Nephron (organoid): ENCODE results near the gene PTCH1.

Experiments
- H3K27ac Mint-ChIP-seq, 3 experiments: 2 replicates each; pipeline ENCODE4 v1.8.0; 2020; ENCODE audit warnings: mixed read lengths in 3 of 3, mild to moderate bottlenecking in 2 of 3, moderate library complexity in 1 of 3
- H3K27me3 Mint-ChIP-seq: 2 replicates; pipeline ENCODE4 v1.8.0; 2021; ENCODE audit warnings: low read depth, mild to moderate bottlenecking, moderate library complexity, mixed read lengths
- H3K36me3 Mint-ChIP-seq: 2 replicates; pipeline ENCODE4 v1.8.0; 2020; ENCODE audit warnings: low read depth, mixed read lengths
- H3K4me1 Mint-ChIP-seq: 2 replicates; pipeline ENCODE4 v1.8.0; 2020; ENCODE audit warnings: mixed read lengths
- H3K4me3 Mint-ChIP-seq, 3 experiments: 2 replicates each; pipeline ENCODE4 v1.8.0; 2020; ENCODE audit warnings: mild to moderate bottlenecking in 3 of 3, mixed read lengths in 3 of 3, moderate library complexity in 2 of 3
- H3K9me3 Mint-ChIP-seq: 2 replicates; pipeline ENCODE4 v1.8.0; 2020; ENCODE audit warnings: mixed read lengths
- CTCF ChIP-seq, 3 experiments: fragments of 200-600 bp; sonication (generic); IDR thresholded peaks; one replicate each; pipeline ENCODE4 v1.5.0; 2021; ENCODE audit warnings: antibody characterized with exemption in 3 of 3; ENCODE audit not compliant: unreplicated experiment in 3 of 3

The PTCH1 gene

GRCh38 chr9:95419444-95419843 is 97.3 kb downstream of the PTCH1 start:
- H3K27ac Mint-ChIP-seq: no peak overlapping the region
- no peaks in the 10 kb centered on the region for H3K4me1 Mint-ChIP-seq
- no peaks in the 10 kb centered on the region for H3K27me3 Mint-ChIP-seq
- H3K9me3 Mint-ChIP-seq: peaks cover 35% of the 10 kb centered on the region
- TF ChIP-seq CTCF (IDR thresholded peaks at IDR 0.05; ENCODE audit: unreplicated experiment in 3 of 3): no peak
- H3K36me3 Mint-ChIP-seq: peaks cover 31% of the 10 kb centered on the region
- no peak overlapping the region for H3K4me3 Mint-ChIP-seq

GRCh38 chr9:95415158-95415557 is 101.6 kb downstream of the PTCH1 start:
- Mint-ChIP-seq H3K4me3 (no peak overlapping the region), H3K27ac (no peak overlapping the region), H3K27me3 (no peaks in the 10 kb centered on the region), H3K4me1 (peaks cover 8% of the 10 kb centered on the region), H3K9me3 (peaks cover 8% of the 10 kb centered on the region), H3K36me3 (no peaks in the 10 kb centered on the region)
- no peak for TF ChIP-seq CTCF (IDR thresholded peaks at IDR 0.05; ENCODE audit: unreplicated experiment in 3 of 3)

GRCh38 chr9:95413793-95414192 is 103.0 kb downstream of the PTCH1 start:
- TF ChIP-seq CTCF (IDR thresholded peaks at IDR 0.05; ENCODE audit: unreplicated experiment in 3 of 3): no peak
- Mint-ChIP-seq H3K9me3 (peaks cover 8% of the 10 kb centered on the region), H3K4me1 (peaks cover 11% of the 10 kb centered on the region), H3K27ac (no peak overlapping the region), H3K36me3 (no peaks in the 10 kb centered on the region), H3K27me3 (no peaks in the 10 kb centered on the region), H3K4me3 (no peak overlapping the region)

GRCh38 chr9:95411054-95411892 is 105.5 kb downstream of the PTCH1 start:
- Mint-ChIP-seq H3K9me3 (no peaks in the 10 kb centered on the region), H3K27me3 (peaks cover 4% of the 10 kb centered on the region), H3K27ac (peak overlapping the region in 1 of 3 experiments; percentile 0), H3K36me3 (no peaks in the 10 kb centered on the region), H3K4me3 (no peak overlapping the region), H3K4me1 (peaks cover 11% of the 10 kb centered on the region)
- no peak for TF ChIP-seq CTCF (IDR thresholded peaks at IDR 0.05; ENCODE audit: unreplicated experiment in 3 of 3)

- Mint-ChIP-seq H3K4me1 (peaks cover 11% of the 10 kb centered on the region), H3K36me3 (no peaks in the 10 kb centered on the region), H3K4me3 (no peak overlapping the region), H3K27me3 (peaks cover 4% of the 10 kb centered on the region), H3K9me3 (peaks cover 3% of the 10 kb centered on the region), H3K27ac (peak overlapping the region in 2 of 3 experiments; percentile 0 to 20)
- TF ChIP-seq CTCF (IDR thresholded peaks at IDR 0.05; ENCODE audit: unreplicated experiment in 3 of 3): no peak
Measured at GRCh38 chr9:95409650-95410426, 106.9 kb downstream of the PTCH1 start.
